NB4 (cell line): ENCODE measurements around the gene KYNU.

ENCODE experiments used
- CTCF ChIP-seq: IDR thresholded peaks from one replicate; pipeline ENCODE4 v1.5.1; 2012; ENCODE audit warnings: low read depth, low read length
- MYC ChIP-seq: IDR thresholded peaks from 2 replicates; pipeline ENCODE4 v1.6.1; 2011; ENCODE audit warnings: low read depth, low read length
- POLR2A ChIP-seq: IDR thresholded peaks from 2 replicates; pipeline ENCODE4 v1.6.1; 2011; ENCODE audit warnings: mild to moderate bottlenecking; ENCODE audit not compliant: insufficient read length; ENCODE audit errors: extremely low read depth

GRCh38 chr2:143075711-143076110, 198.2 kb downstream of the KYNU start:
- TF ChIP-seq CTCF (no peak), MYC (no peak), POLR2A (no peak)
